SU-DHL-6 (cell line): ENCODE results near the gene DENND2A.

Experiments used
- H2AFZ ChIP-seq: fragments of 200-600 bp; sonication (generic); 2 replicates; pipeline ENCODE4 v1.6.1; 2014; ENCODE audit warnings: low read depth, mild to moderate bottlenecking, moderate library complexity, mixed read lengths, antibody characterized with exemption, low read length; ENCODE audit not compliant: severe bottlenecking
- H3F3A ChIP-seq: fragments of 200-600 bp; shearing (Covaris generic); 2 replicates; pipeline ENCODE4 v1.6.0; 2016; ENCODE audit warnings: antibody characterized with exemption, mild to moderate bottlenecking; ENCODE audit not compliant: insufficient read depth
- H3K27ac ChIP-seq: fragments of 200-600 bp; sonication (generic); 2 replicates; pipeline ENCODE4 v1.5.1; 2016; ENCODE audit warnings: low read depth, mild to moderate bottlenecking, low read length, moderate library complexity, mixed read lengths
- H3K27me3 ChIP-seq: fragments of 200-600 bp; sonication (generic), shearing (Covaris generic); 2 replicates; pipeline ENCODE4 v1.6.0; 2014; ENCODE audit warnings: mild to moderate bottlenecking, low read length
- H3K36me3 ChIP-seq: fragments of 200-600 bp; sonication (generic); 2 replicates; pipeline ENCODE4 v1.6.1; 2014; ENCODE audit warnings: mild to moderate bottlenecking, low read length, mixed read lengths
- H3K4me2 ChIP-seq: fragments of 300-600, 200-600 bp; shearing (Covaris generic), sonication (generic); 2 replicates; pipeline ENCODE4 v1.6.0; 2014; ENCODE audit warnings: low read length, low read depth, mild to moderate bottlenecking; ENCODE audit not compliant: poor library complexity, severe bottlenecking
- H3K4me3 ChIP-seq: fragments of 200-600 bp; sonication (generic); 2 replicates; pipeline ENCODE4 v1.5.1; 2014; ENCODE audit warnings: antibody characterized with exemption, low read length, mild to moderate bottlenecking, mixed read lengths; ENCODE audit not compliant: insufficient read depth, poor library complexity, severe bottlenecking
- H3K79me2 ChIP-seq: fragments of 200-600 bp; sonication (generic); 2 replicates; pipeline ENCODE4 v1.6.1; 2014; ENCODE audit warnings: mild to moderate bottlenecking, low read length, moderate library complexity; ENCODE audit not compliant: insufficient read depth
- H3K9ac ChIP-seq: fragments of 200-600 bp; sonication (generic); 2 replicates; pipeline ENCODE4 v1.7.0; 2014; ENCODE audit warnings: mild to moderate bottlenecking, low read length
- H3K9me2 ChIP-seq: fragments of 200-600 bp; sonication (generic); replicated peaks from 2 replicates; pipeline ENCODE4 v1.6.1; 2014; ENCODE audit warnings: low read length; ENCODE audit not compliant: insufficient read depth
- H3K9me3 ChIP-seq: fragments of 200-600 bp; sonication (generic); 2 replicates; pipeline ENCODE4 v1.6.1; 2014; ENCODE audit warnings: low read length, mixed read lengths; ENCODE audit not compliant: insufficient read depth
- H4K20me1 ChIP-seq: fragments of 200-600 bp; sonication (generic); 2 replicates; pipeline ENCODE4 v1.6.1; 2014; ENCODE audit warnings: low read depth, mild to moderate bottlenecking, antibody characterized with exemption, low read length, moderate library complexity, mixed read lengths
- EZH2phosphoT487 ChIP-seq: fragments of 200-600 bp; sonication (generic), shearing (Covaris generic); conservative IDR thresholded peaks from 2 replicates; pipeline ENCODE4 v1.6.1; 2018; ENCODE audit warnings: mild to moderate bottlenecking, antibody characterized with exemption, low read length, moderate library complexity, mixed read lengths
- TF ChIP-seq, protein P1 (sequence below): fragments of 200-600 bp; sonication (generic); IDR thresholded peaks from one replicate; pipeline ENCODE4 v1.5.1; 2017; ENCODE audit warnings: antibody characterized with exemption, mild to moderate bottlenecking, low read length, moderate library complexity; ENCODE audit not compliant: insufficient read depth, poor library complexity, severe bottlenecking

DENND2A gene

GRCh38 chr7:140475747-140476333 lies 164.8 kb downstream of the DENND2A start:
- TF ChIP-seq, protein P1, sequence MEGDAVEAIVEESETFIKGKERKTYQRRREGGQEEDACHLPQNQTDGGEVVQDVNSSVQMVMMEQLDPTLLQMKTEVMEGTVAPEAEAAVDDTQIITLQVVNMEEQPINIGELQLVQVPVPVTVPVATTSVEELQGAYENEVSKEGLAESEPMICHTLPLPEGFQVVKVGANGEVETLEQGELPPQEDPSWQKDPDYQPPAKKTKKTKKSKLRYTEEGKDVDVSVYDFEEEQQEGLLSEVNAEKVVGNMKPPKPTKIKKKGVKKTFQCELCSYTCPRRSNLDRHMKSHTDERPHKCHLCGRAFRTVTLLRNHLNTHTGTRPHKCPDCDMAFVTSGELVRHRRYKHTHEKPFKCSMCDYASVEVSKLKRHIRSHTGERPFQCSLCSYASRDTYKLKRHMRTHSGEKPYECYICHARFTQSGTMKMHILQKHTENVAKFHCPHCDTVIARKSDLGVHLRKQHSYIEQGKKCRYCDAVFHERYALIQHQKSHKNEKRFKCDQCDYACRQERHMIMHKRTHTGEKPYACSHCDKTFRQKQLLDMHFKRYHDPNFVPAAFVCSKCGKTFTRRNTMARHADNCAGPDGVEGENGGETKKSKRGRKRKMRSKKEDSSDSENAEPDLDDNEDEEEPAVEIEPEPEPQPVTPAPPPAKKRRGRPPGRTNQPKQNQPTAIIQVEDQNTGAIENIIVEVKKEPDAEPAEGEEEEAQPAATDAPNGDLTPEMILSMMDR = peak; percentile 56
- no peak for TF ChIP-seq EZH2phosphoT487
- H3K27ac ChIP-seq = no peak overlapping the region
- H3K4me2 ChIP-seq = peak overlapping the region; percentile 12
- peaks cover 79% of the 10 kb centered on the region for H3K79me2 ChIP-seq
- peaks cover 13% of the 10 kb centered on the region; the same call in 1 of the 2 replicates for H3F3A ChIP-seq
- H3K4me3 ChIP-seq = no peak overlapping the region
- H2AFZ ChIP-seq = no peak overlapping the region
- peaks cover 19% of the 10 kb centered on the region; the same call in 1 of the 2 replicates for H4K20me1 ChIP-seq
- no peaks in the 10 kb centered on the region for H3K36me3 ChIP-seq
- no peaks in the 10 kb centered on the region for H3K9me2 ChIP-seq
- H3K9me3 ChIP-seq = no peaks in the 10 kb centered on the region
- no peaks in the 10 kb centered on the region for H3K27me3 ChIP-seq
- H3K9ac ChIP-seq = no peak overlapping the region
